Mesenchymal stem cell (in vitro differentiated cells and primary cell): Measurements from ENCODE around the gene ALKBH4.
"Not testable (repeated sequence)": the region's sequence is repeated elsewhere in the genome, so short reads cannot be mapped to it uniquely, and the experiment has no call there.

Experiments used
- DNase-seq: peaks from one replicate; pipeline ENCODE4 v3.0.0-alpha.2; 2013
- H2AFZ ChIP-seq: one replicate; pipeline ENCODE4 v1.6.1; 2013; ENCODE audit warnings: low read depth, mild to moderate bottlenecking, control low read depth, inconsistent platforms, low read length, moderate library complexity
- H2AK5ac ChIP-seq: 2 replicates; pipeline ENCODE4 v1.6.1; 2013; ENCODE audit warnings: low read length, moderate library complexity, mild to moderate bottlenecking, inconsistent platforms; ENCODE audit not compliant: severe bottlenecking
- H2BK120ac ChIP-seq: one replicate; pipeline ENCODE4 v1.6.1; 2013; ENCODE audit warnings: low read depth, mild to moderate bottlenecking, inconsistent platforms, low read length, moderate library complexity
- H2BK12ac ChIP-seq, 2 experiments: one replicate each; pipeline ENCODE4 v1.6.1; 2013; ENCODE audit warnings: inconsistent platforms in 2 of 2, low read length in 2 of 2, mild to moderate bottlenecking in 2 of 2, moderate library complexity in 2 of 2, control low read depth in 1 of 2
- H2BK15ac ChIP-seq: one replicate; pipeline ENCODE4 v1.6.1; 2013; ENCODE audit warnings: mild to moderate bottlenecking, low read depth, inconsistent platforms; ENCODE audit not compliant: poor library complexity, severe bottlenecking
- H2BK5ac ChIP-seq: 2 replicates; pipeline ENCODE4 v1.6.1; 2013; ENCODE audit warnings: low read depth, mild to moderate bottlenecking, low read length, control low read depth, inconsistent platforms; ENCODE audit not compliant: poor library complexity, severe bottlenecking
- H3K14ac ChIP-seq, 2 experiments: one replicate each; pipeline ENCODE4 v1.6.1; 2013; ENCODE audit warnings: inconsistent platforms in 2 of 2, low read length in 2 of 2, control low read depth in 1 of 2, mild to moderate bottlenecking in 1 of 2, moderate library complexity in 1 of 2
- H3K18ac ChIP-seq, 2 experiments: one replicate each; pipeline ENCODE4 v1.6.1; 2013; ENCODE audit warnings: inconsistent platforms in 2 of 2, low read length in 2 of 2, control low read depth in 1 of 2, low read depth in 1 of 2, mild to moderate bottlenecking in 1 of 2
- H3K23ac ChIP-seq, 2 experiments: one replicate each; pipeline ENCODE4 v1.6.1; 2013; ENCODE audit warnings: inconsistent platforms in 2 of 2, low read length in 2 of 2, mild to moderate bottlenecking in 2 of 2, moderate library complexity in 2 of 2, control low read depth in 1 of 2
- H3K27ac ChIP-seq: 2 replicates; pipeline ENCODE4 v1.5.1; 2013; ENCODE audit warnings: mild to moderate bottlenecking, moderate library complexity, low read length, control low read depth, inconsistent platforms; ENCODE audit not compliant: poor library complexity, severe bottlenecking
- H3K27me3 ChIP-seq, 2 experiments: 2 replicates each; pipeline versions ENCODE4 v1.6.1 to v1.7.0; 2013; ENCODE audit warnings: low read length in 2 of 2, mild to moderate bottlenecking in 2 of 2, moderate library complexity in 2 of 2, control low read depth in 1 of 2, inconsistent platforms in 1 of 2; ENCODE audit not compliant: control insufficient read depth in 1 of 2, insufficient read depth in 1 of 2
- H3K36me3 ChIP-seq, 2 experiments: 2 replicates each; pipeline versions ENCODE4 v1.6.1 to v1.7.0; 2013; ENCODE audit warnings: low read length in 2 of 2, control low read depth in 1 of 2, inconsistent platforms in 1 of 2, low read depth in 1 of 2, mild to moderate bottlenecking in 1 of 2; ENCODE audit not compliant: insufficient read depth in 2 of 2, control insufficient read depth in 1 of 2
- H3K4ac ChIP-seq, 2 experiments: one replicate each; pipeline ENCODE4 v1.6.1; 2013; ENCODE audit warnings: inconsistent platforms in 2 of 2, low read length in 2 of 2, mild to moderate bottlenecking in 2 of 2, moderate library complexity in 2 of 2, control low read depth in 1 of 2, low read depth in 1 of 2
- H3K4me1 ChIP-seq: 2 replicates; pipeline ENCODE4 v1.6.1; 2013; ENCODE audit warnings: low read depth, low read length, control low read depth; ENCODE audit not compliant: control insufficient read depth, insufficient read depth
- H3K4me2 ChIP-seq: 2 replicates; pipeline ENCODE4 v1.6.1; 2013; ENCODE audit warnings: low read length, mild to moderate bottlenecking, inconsistent platforms; ENCODE audit not compliant: poor library complexity, severe bottlenecking
- H3K4me3 ChIP-seq, 2 experiments: 2 replicates each; pipeline versions ENCODE4 v1.5.1 to v1.7.0; 2013; ENCODE audit warnings: low read length in 2 of 2, mild to moderate bottlenecking in 2 of 2, control low read depth in 1 of 2, low read depth in 1 of 2; ENCODE audit not compliant: insufficient read depth in 1 of 2
- H3K79me1 ChIP-seq: replicated peaks from 2 replicates; pipeline ENCODE4 v1.6.1; 2013; ENCODE audit warnings: mild to moderate bottlenecking, control low read depth, low read length, inconsistent platforms; ENCODE audit not compliant: poor library complexity, severe bottlenecking
- H3K9ac ChIP-seq: 2 replicates; pipeline ENCODE4 v1.7.0; 2013; ENCODE audit warnings: mild to moderate bottlenecking, low read length, moderate library complexity
- H3K9me3 ChIP-seq: 2 replicates; pipeline ENCODE4 v1.7.0; 2013; ENCODE audit warnings: mild to moderate bottlenecking, low read length; ENCODE audit not compliant: control insufficient read depth
- H4K8ac ChIP-seq: one replicate; pipeline ENCODE4 v1.6.1; 2013; ENCODE audit warnings: inconsistent platforms, mild to moderate bottlenecking, low read length, moderate library complexity
- H4K91ac ChIP-seq: one replicate; pipeline ENCODE4 v1.6.1; 2013; ENCODE audit warnings: mild to moderate bottlenecking, low read length, inconsistent platforms
- WGBS: methylation state at CpG from one replicate; pipeline ENCODE4 v1.1.7; 2013; ENCODE audit warnings: mixed read lengths; 5-methylcytosine and 5-hydroxymethylcytosine counted together

ALKBH4 gene

DNA sequence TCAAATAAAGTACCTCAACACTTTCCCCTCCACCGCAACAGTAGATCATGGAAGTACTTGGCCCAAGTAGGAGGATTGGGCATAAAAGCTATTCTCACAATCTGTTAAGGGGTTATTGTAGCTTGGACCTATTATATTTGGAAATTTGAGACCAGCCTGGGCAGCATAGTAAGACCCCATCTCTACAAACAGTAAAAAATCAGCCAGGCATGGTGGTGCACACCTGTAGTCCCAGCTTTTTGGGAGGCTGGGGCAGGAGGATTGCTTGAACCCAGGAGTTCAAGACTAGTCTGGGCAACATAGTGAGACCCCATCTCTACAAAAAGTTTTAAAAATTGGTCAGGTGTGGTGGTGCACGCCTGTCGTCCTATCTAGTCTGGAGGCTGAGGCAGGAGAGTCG, 55.3 kb downstream of the ALKBH4 start:
- H3K4me2 ChIP-seq, result no peak overlapping the region
- no peak overlapping the region for H4K91ac ChIP-seq
- H3K18ac ChIP-seq, result no peak overlapping the region
- WGBS, result no CpG with 5 or more reads among the region's 4 CpGs
- H2AFZ ChIP-seq, result no peak overlapping the region
- H3K4me1 ChIP-seq, result peaks cover 4% of the 10 kb centered on the region
- H3K14ac ChIP-seq, result no peak overlapping the region
- no peak overlapping the region for H3K23ac ChIP-seq
- no peak overlapping the region for H3K4ac ChIP-seq
- H3K79me1 ChIP-seq, result peaks cover 32% of the 10 kb centered on the region
- H3K4me3 ChIP-seq, result no peak overlapping the region
- no peaks in the 10 kb centered on the region for H3K27me3 ChIP-seq
- H2BK12ac ChIP-seq, result no peak overlapping the region
- DNase-seq, result no peak
- no peak overlapping the region for H2AK5ac ChIP-seq
- H3K9me3 ChIP-seq, result peaks cover 4% of the 10 kb centered on the region
- no peak overlapping the region for H2BK5ac ChIP-seq
- H3K9ac ChIP-seq, result no peak overlapping the region
- no peak overlapping the region for H2BK120ac ChIP-seq
- no peak overlapping the region for H2BK15ac ChIP-seq
- H4K8ac ChIP-seq, result no peak overlapping the region
- peaks cover 70 to 87% of the 10 kb centered on the region in 2 experiments for H3K36me3 ChIP-seq
- no peak overlapping the region for H3K27ac ChIP-seq

DNA sequence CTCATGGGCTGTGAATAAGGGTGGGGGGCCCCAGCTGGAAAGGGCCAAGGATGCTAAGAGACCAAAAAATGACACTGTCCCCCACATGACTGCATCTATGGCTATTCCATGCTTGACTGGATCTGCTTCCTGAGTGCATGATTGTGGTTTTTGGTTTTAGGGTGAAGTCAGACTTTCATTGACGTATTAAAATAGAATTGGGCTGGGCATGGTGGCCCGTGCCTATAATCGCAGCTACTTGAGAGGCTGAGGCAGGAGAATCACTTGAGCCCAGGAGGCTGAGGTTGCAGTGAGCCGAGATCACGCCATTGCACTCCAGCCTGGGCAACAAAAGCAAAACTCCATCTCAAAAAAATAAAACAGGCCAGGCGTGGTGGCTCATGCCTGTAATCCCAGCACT, 56.1 kb downstream of the ALKBH4 start:
- H3K23ac ChIP-seq, H2BK12ac ChIP-seq, H3K27me3 ChIP-seq, H3K9ac ChIP-seq, H2BK5ac ChIP-seq, H3K4me1 ChIP-seq, H3K4me2 ChIP-seq, H2BK120ac ChIP-seq, H3K18ac ChIP-seq, H2BK15ac ChIP-seq, DNase-seq, H3K14ac ChIP-seq, H3K4ac ChIP-seq, H4K91ac ChIP-seq, H3K27ac ChIP-seq, H4K8ac ChIP-seq, H3K9me3 ChIP-seq, H3K4me3 ChIP-seq, H2AFZ ChIP-seq, H2AK5ac ChIP-seq: not testable (repeated sequence)
- WGBS, result 94% methylated on average over 6 of the region's 6 CpGs
- peaks cover 73 to 87% of the 10 kb centered on the region in 2 experiments for H3K36me3 ChIP-seq
- H3K79me1 ChIP-seq, result peaks cover 32% of the 10 kb centered on the region

DNA sequence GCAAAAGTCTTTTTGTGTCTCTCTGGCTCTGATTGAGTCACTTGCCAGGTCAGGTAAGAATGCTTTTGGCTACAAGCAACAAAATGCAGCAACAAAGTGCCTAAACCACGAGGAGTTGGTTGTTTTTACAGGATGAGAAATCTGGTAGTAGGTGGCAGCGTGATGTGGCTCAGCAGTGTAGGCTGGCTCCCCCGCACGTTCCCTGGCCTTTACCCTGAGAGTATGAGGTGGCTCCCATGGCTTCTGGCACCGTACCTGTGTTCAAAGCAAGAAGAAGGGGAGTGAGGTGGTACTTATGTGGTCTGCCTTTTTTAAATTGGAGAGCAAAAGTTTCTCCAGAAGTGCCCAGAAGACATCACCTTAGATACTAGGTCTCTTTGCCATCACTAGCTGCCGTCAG, 56.8 kb downstream of the ALKBH4 start:
- no peaks in the 10 kb centered on the region for H3K27me3 ChIP-seq
- H3K4me2 ChIP-seq, result no peak overlapping the region
- no peak overlapping the region for H3K9ac ChIP-seq
- peaks cover 4% of the 10 kb centered on the region for H3K9me3 ChIP-seq
- no peak overlapping the region for H2AK5ac ChIP-seq
- no peak overlapping the region for H3K27ac ChIP-seq
- no peak overlapping the region for H3K14ac ChIP-seq
- no peak overlapping the region for H2BK12ac ChIP-seq
- peaks cover 4% of the 10 kb centered on the region for H3K4me1 ChIP-seq
- no peak overlapping the region for H2BK120ac ChIP-seq
- peaks cover 75 to 88% of the 10 kb centered on the region in 2 experiments for H3K36me3 ChIP-seq
- H4K8ac ChIP-seq, result no peak overlapping the region
- no peak overlapping the region for H2BK15ac ChIP-seq
- H2BK5ac ChIP-seq, result no peak overlapping the region
- WGBS, result 96% methylated on average over 6 of the region's 6 CpGs
- no peak overlapping the region for H4K91ac ChIP-seq
- no peak overlapping the region for H2AFZ ChIP-seq
- no peak overlapping the region for H3K18ac ChIP-seq
- H3K79me1 ChIP-seq, result peaks cover 30% of the 10 kb centered on the region
- H3K4ac ChIP-seq, result no peak overlapping the region
- DNase-seq, result no peak
- H3K23ac ChIP-seq, result no peak overlapping the region
- no peak overlapping the region for H3K4me3 ChIP-seq
